ENCODE results near the gene UCP2. TPM values are rescaled to one million over a fixed set of nuclear protein-coding genes. Genes with fewer than 3 reads are reported as not detected.

The UCP2 gene
- total and polyA plus RNA-seq, 7 donors = 11.8 to 99.5 (median 74.5) TPM

- Histone ChIP-seq H3K9me3 (no peaks in the 10 kb centered on the region), H3K27ac (no peak overlapping the region), H3K4me3 (no peak overlapping the region), H3K27me3 (ENCODE audit: insufficient read depth in 3 of 3, low read length in 2 of 3) (no peaks in the 10 kb centered on the region), H3K4me1 (peaks cover 7% of the 10 kb centered on the region), H3K36me3 (ENCODE audit: insufficient read depth in 1 of 2, low read depth in 1 of 2) (no peaks in the 10 kb centered on the region)
- intact Hi-C loops (cut with DNase I) = loop anchor here in 1 of 2 donors (5.0 kb wide), 1 partner anchor 124 kb away; no protein-coding TSS in a partner anchor
- DNase-seq (peak in 1 of 2 donors; percentile 19), ATAC-seq (no peak)
- 83 to 93% (median 93%) methylated on average over 15 of the region's 15 CpGs for WGBS, 3 donors
- TF ChIP-seq CTCF (IDR thresholded peaks at IDR 0.05) = no peak
These were observed 14.2 kb downstream of the UCP2 start for GRCh38 chr11:73968356-73968966.

DNA sequence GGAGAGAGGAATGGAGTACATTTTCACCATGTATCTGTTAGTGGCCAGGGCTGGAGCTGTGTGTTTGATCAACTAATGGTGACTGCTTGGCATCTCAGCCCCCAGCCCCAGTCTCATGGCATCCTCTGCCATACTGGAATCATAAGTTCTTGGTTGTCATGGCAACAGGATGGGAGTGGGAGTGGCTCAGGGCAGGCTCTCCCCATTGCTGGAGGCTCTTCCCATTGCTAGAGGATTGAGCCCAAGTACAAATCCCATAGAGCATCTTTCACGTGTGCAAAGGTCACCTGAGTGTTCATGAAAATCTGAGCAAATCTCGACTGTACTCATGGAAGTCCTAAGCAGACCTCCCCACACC lies 16.9 kb downstream of the UCP2 start:
- no peak overlapping the region for H3K27ac ChIP-seq
- peaks cover 7% of the 10 kb centered on the region for H3K4me1 ChIP-seq
- H3K4me3 ChIP-seq = no peak overlapping the region
- intact Hi-C loops (cut with DNase I) = loop anchor here (2.0 to 5.0 kb wide), 2 partner anchors 125 to 127 kb away; no protein-coding TSS in a partner anchor
- TF ChIP-seq CTCF (IDR thresholded peaks at IDR 0.05) = no peak
- H3K27me3 ChIP-seq (ENCODE audit: insufficient read depth in 3 of 3, low read length in 2 of 3) = no peaks in the 10 kb centered on the region
- no peaks in the 10 kb centered on the region for H3K9me3 ChIP-seq
- 66 to 67% (median 66%) methylated on average over 2 of the region's 2 CpGs for WGBS, 3 donors
- DNase-seq (no peak), ATAC-seq (no peak)
- H3K36me3 ChIP-seq (ENCODE audit: insufficient read depth in 1 of 2, low read depth in 1 of 2) = no peaks in the 10 kb centered on the region

DNA sequence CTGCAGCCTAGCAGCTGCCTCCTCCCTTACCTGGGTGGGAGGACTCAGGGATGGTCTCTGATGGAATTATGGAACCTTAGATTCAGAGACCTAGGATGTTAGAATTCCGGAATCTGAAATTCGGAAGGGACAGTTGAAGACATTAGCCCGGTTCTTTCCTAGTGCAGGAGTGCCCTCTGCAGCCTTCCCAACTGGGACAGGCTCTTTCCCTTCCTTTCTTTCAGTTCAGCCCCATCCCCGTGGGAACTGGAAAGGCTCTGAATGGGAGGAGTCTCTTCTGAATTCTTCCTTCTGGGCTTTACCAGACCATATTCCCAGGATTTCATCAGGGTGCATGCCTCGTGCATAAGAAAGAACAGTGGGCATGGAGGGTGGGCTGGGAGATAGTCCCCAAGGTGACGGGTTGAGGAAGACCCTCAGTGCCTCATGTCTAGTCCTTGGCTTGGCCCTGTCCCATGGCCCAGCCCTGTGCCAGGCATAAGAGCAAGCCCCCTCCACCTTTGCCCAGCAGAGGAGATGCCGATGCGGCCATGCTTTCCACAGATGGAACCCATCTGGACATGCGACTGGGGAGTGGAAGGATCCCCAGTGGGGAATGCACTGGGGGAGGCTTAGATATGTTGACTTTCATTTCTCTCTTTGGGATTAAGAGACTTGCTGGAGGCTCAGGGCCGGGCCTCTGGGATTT lies 17.4 kb downstream of the UCP2 start:
- no peak overlapping the region for H3K27ac ChIP-seq

GRCh38 chr11:73963861-73964260 lies 18.8 kb downstream of the UCP2 start:
- Histone ChIP-seq H3K9me3 (no peaks in the 10 kb centered on the region), H3K27me3 (ENCODE audit: insufficient read depth in 3 of 3, low read length in 2 of 3) (no peaks in the 10 kb centered on the region), H3K36me3 (ENCODE audit: insufficient read depth in 1 of 2, low read depth in 1 of 2) (no peaks in the 10 kb centered on the region), H3K4me3 (no peak overlapping the region), H3K27ac (no peak overlapping the region), H3K4me1 (peaks cover 7% of the 10 kb centered on the region)
- TF ChIP-seq CTCF (IDR thresholded peaks at IDR 0.05) = no peak
- ATAC-seq = peak; percentile 68 to 87 (median 78)
- intact Hi-C loops (cut with DNase I) = loop anchor here in 1 of 2 donors (2.0 kb wide), 1 partner anchor 127 kb away; no protein-coding TSS in a partner anchor
- DNase-seq = no peak
- 65 to 75% (median 68%) methylated on average over 8 of the region's 8 CpGs for WGBS, 3 donors

More for the DNA sequence above, 17.4 kb downstream of the UCP2 start:
- ATAC-seq = no peak
- Histone ChIP-seq H3K9me3 (no peaks in the 10 kb centered on the region), H3K27me3 (ENCODE audit: insufficient read depth in 3 of 3, low read length in 2 of 3) (no peaks in the 10 kb centered on the region), H3K4me3 (no peak overlapping the region), H3K36me3 (ENCODE audit: insufficient read depth in 1 of 2, low read depth in 1 of 2) (no peaks in the 10 kb centered on the region), H3K4me1 (peaks cover 7% of the 10 kb centered on the region)
- DNase-seq = peak in 1 of 2 donors; percentile 46
- intact Hi-C loops (cut with DNase I) = loop anchor here (2.0 to 5.0 kb wide), 2 partner anchors 126 to 127 kb away; no protein-coding TSS in a partner anchor
- 60 to 69% (median 60%) methylated on average over 10 of the region's 10 CpGs for WGBS, 3 donors
- no peak for TF ChIP-seq CTCF (IDR thresholded peaks at IDR 0.05)
